Measurements from ENCODE around the gene NEAT1. TPM values are rescaled to one million over a fixed set of nuclear protein-coding genes. Genes with fewer than 3 reads are reported as not detected.

Gene NEAT1
- total RNA-seq, 1 donor from 2014 or later, result 411 TPM

DNA sequence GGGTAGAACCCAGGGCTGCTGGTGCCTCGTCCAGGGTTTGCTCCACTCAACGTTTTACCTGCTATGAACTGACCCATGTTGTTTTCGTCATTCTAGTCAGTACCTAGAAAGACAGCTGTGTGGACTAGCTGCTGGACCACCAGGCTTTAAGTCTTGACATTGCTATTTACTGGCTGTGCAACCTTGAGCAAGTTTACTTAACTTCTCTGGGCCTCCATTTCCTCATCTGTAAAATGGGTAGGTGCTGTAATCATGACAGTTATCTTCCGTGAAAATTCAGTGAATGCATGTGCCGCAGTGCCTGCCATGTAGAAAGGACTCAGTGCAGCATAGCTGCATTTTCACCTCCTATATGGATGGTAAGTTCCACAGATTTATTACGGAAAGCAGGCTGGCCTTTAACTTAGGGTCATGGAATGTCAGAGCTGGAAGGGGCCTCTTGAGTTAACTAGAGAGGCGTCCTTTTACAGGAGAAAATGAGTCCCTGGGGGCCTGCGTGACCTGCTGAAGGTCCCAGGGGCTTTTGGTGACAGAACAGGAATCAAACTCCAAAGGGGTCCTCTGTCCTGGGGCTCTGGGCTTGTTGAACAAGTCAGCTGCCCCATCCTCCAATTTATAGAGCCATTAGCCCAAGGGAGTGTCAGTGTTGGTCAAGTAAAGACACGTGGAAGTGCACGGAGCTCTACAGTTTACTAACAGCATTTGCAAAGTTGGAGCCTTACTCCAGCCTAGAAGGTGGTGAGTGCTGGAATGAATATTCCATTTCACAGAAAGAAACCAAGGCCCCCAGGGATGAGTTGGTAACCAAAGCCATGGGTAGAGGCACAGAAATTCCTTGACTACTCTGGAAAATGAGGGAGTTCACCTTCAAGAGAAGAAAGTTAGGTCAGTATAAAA, 64.2 kb downstream of the NEAT1 start:
- Mint-ChIP-seq H3K9me3 (no peaks in the 10 kb centered on the region), H3K27ac (peak overlapping the region; percentile 84), H3K27me3 (no peaks in the 10 kb centered on the region), H3K4me1 (peaks cover 31% of the 10 kb centered on the region), H3K36me3 (ENCODE audit: low read depth) (no peaks in the 10 kb centered on the region), H3K4me3 (no peak overlapping the region)
- DNase-seq, result no peak
- intact Hi-C loops (cut with micrococcal nuclease), result no loop called here

DNA sequence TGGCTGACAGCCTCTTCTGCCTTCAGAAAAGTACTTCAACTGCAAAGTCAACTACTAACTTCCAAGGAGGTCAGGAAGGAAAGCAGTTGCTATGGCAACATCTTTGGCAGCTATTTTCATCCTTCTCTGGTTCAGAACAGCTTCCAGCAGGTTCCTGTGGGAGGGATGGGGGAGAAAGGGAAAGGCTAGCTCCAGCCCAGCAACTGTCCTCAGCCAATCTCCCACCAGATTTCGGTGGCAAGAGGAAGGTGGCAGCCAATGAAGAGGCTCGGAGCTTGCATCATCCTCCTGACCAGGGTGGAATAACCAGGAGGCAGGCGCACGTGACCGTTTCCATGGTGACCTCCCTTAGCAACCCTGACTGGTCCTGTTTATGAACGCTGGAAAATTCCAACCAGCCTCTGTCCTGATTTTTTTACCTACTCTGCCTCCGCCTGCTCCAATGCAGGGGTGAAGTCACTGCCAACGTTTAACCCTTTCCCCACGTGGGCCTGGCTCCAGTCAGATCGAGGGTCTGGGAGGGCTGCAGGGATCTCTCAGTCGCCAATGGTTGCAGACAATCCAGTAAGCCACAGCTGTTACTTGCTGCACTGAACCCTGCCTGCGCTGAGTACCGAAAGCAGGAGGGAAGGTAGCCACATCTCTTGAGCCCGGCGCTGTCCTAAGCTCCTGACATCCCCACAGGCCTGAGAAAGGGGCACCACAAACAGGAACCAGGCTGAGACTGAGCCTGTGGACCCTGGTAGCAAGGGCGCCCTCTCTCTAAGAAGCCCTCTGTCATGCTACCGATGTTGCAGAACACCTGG, 65.1 kb downstream of the NEAT1 start:
- H3K4me3 Mint-ChIP-seq, result no peak overlapping the region
- H3K36me3 Mint-ChIP-seq (ENCODE audit: low read depth), result no peaks in the 10 kb centered on the region
- peak overlapping the region; percentile 84 for H3K27ac Mint-ChIP-seq
- intact Hi-C loops (cut with micrococcal nuclease), result no loop called here
- H3K27me3 Mint-ChIP-seq, result no peaks in the 10 kb centered on the region
- H3K4me1 Mint-ChIP-seq, result peaks cover 37% of the 10 kb centered on the region
- no peaks in the 10 kb centered on the region for H3K9me3 Mint-ChIP-seq
- DNase-seq, result peak; percentile 82

DNA sequence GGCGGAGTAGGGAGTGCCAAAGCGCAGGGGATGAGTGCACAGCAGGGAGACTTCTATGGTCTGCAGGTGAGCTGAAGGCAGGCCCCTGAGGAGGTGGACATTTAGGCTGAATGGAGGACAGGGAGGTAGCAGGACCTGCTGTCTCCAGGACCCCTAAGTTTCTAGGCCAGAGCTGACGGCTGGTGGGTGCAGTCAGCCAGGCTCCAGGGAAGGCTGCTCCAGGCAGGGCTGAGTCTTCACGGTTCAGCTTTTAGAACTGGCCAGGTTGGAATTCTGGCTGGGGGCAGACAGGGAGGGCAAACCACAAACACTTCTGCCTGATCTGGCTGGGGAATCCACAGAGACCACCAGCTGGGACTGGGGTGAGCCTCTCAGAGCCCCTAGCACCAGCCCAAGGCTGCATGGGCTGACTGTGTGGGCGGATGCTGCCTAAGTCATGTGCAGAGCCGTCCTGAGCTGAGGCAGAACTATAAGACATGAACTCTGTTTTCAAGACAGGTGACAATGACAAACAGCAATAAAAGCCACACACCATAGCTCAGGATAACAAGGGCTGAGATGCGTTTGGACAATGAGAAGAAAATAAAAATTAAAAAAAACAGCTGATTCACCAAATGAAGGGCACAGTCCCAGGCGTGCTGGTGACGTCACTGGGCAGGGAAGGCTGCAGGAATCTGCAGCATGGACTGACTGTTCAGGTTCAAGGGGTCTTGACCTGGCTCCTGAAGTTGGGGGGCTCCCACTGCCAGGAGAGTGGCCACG, 65.9 kb downstream of the NEAT1 start:
- intact Hi-C loops (cut with micrococcal nuclease), result no loop called here
- H3K4me3 Mint-ChIP-seq, result peak overlapping the region; percentile 14
- peaks cover 45% of the 10 kb centered on the region for H3K4me1 Mint-ChIP-seq
- H3K27me3 Mint-ChIP-seq, result no peaks in the 10 kb centered on the region
- DNase-seq, result peak; percentile 68
- peak overlapping the region; percentile 84 for H3K27ac Mint-ChIP-seq
- no peaks in the 10 kb centered on the region for H3K9me3 Mint-ChIP-seq
- H3K36me3 Mint-ChIP-seq (ENCODE audit: low read depth), result no peaks in the 10 kb centered on the region

DNA sequence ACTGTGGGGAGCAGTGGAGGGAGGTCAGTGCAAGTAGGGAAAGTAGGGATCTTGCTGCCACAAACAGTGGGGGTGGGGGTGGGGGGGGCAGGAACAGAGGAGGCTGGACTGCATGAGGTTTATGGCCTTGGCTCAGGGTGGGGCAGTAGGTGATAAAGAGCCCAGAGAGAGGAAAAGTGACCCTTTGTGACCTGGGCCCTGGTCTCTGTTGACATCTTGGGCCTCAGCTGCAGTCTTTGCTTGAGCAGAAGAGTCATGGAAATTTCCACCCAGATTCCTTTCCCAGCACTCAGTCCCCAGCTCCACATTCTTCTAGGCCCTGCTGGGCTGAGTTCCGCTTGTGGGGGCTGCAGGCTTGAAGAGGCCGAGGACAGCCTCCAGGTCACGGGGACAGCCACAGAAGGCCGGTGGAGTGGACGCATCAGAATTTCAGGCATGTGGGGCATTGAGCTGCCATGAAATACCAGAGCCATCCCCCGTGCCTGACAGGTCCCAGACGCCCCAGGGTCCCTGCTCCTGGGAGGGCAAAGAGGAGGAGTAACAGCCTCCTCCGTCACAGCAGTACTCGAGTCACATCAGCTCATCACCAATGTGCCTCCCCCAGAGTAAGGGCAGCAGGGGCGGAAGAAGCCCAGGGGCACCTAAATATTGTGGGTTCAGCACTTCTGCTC, 66.6 kb downstream of the NEAT1 start:
- no peaks in the 10 kb centered on the region for H3K27me3 Mint-ChIP-seq
- H3K4me1 Mint-ChIP-seq, result peaks cover 52% of the 10 kb centered on the region
- no peak for DNase-seq
- intact Hi-C loops (cut with micrococcal nuclease), result no loop called here
- H3K9me3 Mint-ChIP-seq, result no peaks in the 10 kb centered on the region
- H3K27ac Mint-ChIP-seq, result no peak overlapping the region
- H3K4me3 Mint-ChIP-seq, result no peak overlapping the region
- no peaks in the 10 kb centered on the region for H3K36me3 Mint-ChIP-seq (ENCODE audit: low read depth)

DNA sequence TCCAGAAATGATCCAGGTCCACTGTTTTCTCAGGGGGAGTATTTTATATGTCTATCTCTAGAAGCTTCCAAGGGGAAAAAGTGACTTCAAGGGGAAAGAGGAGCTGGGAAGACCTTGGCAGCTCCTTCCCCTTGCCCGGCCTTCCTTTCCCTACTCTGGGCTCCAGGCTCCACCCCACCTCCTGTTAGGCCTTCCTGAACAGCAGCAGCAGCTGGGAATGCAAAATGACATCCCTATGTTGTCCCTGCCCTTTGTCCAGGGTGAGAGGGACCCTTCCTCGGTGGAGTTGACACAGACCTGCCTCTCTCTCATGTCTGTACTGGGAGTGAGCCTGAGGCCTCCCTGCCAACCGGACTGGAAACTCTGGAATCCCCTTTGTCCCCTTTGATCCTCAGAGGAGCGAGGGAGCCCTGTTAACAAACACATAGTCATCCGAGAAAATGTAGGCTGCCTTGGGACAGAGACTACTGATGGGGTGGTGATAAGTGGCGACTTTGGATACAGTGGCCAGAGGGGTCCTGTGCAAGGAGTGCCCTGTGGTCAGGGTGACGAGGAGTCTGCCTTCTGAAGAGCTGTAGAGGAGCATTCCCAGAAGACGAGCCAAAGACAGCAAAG, 67.2 kb downstream of the NEAT1 start:
- Mint-ChIP-seq H3K27me3 (no peaks in the 10 kb centered on the region), H3K4me1 (peaks cover 58% of the 10 kb centered on the region), H3K36me3 (ENCODE audit: low read depth) (peaks cover 3% of the 10 kb centered on the region), H3K9me3 (no peaks in the 10 kb centered on the region), H3K27ac (no peak overlapping the region), H3K4me3 (no peak overlapping the region)
- no peak for DNase-seq
- intact Hi-C loops (cut with micrococcal nuclease), result no loop called here

DNA sequence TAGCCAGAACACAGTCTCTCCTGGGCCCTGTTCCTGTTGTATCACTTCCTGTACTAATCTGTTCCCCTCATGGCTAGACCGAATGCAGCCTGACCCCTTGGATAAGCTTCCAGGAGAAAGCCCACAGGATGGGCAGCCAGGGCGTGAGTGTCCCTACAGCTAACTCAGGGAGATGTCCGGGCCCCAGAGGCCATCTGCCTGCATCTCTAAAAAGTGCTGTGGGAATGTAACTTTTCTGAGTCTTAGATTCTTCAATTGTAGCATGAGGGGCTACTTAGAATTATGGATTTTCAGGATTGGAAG, 68.5 kb downstream of the NEAT1 start:
- Mint-ChIP-seq H3K9me3 (no peaks in the 10 kb centered on the region), H3K36me3 (ENCODE audit: low read depth) (peaks cover 3% of the 10 kb centered on the region), H3K4me3 (no peak overlapping the region), H3K27ac (no peak overlapping the region), H3K4me1 (peaks cover 59% of the 10 kb centered on the region), H3K27me3 (no peaks in the 10 kb centered on the region)
- DNase-seq, result no peak
- intact Hi-C loops (cut with micrococcal nuclease), result no loop called here

DNA sequence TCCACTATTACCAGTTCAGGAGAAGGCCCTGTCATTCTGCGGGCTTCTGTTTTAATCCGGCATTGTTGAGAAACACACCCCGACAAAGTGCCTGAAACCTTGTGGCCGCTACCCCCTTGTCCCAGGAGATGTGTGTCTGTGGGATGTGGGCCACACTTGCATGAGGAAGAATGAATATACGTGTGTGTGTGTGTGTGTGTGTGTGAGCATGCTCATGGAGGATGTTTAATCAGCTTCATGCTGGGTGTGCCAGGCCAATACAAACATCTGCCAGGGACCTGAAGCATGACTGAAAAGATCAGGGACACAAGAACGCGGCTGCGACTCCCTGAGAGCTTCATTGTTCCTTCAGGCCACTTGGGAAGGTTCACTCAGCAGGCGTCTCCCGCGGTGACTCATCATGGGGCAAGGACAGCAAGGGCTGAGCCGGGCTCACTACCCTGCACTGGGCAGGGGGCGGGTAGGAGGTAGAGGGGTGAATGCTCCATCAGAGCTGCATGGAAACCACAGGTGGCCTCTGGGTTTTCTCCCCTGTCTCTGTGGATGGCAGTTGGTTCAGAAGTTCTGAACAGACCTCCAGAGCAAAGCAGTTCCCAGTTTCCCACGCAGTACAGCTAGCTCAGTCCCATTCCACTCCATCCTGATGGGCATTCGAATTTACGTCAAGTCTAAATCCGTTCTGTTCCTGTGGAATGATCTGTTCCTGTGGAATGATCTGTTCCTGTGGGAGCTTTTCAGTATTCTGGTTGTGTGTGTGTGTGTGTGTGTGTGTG, 69.2 kb downstream of the NEAT1 start:
- H3K36me3 Mint-ChIP-seq (ENCODE audit: low read depth), result peaks cover 3% of the 10 kb centered on the region
- H3K27ac Mint-ChIP-seq, result peak overlapping the region; percentile 99
- H3K4me3 Mint-ChIP-seq, result no peak overlapping the region
- no peaks in the 10 kb centered on the region for H3K9me3 Mint-ChIP-seq
- H3K27me3 Mint-ChIP-seq, result no peaks in the 10 kb centered on the region
- intact Hi-C loops (cut with micrococcal nuclease), result no loop called here
- DNase-seq, result peak; percentile 61
- H3K4me1 Mint-ChIP-seq, result peaks cover 65% of the 10 kb centered on the region

DNA sequence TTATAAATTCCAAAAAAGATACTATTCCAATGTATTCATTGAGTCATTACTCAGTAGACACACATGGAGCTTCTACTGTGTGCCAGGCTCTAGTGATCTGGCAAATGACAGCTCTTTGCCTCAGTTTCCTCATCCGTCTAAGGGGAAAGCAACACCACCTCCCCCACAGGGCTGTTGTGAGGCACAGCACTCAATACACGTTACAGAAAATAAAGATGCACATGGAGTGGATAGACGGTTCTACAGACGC, 69.7 kb downstream of the NEAT1 start:
- Mint-ChIP-seq H3K4me3 (peak overlapping the region; percentile 78), H3K9me3 (no peaks in the 10 kb centered on the region), H3K27ac (peak overlapping the region; percentile 99), H3K4me1 (peaks cover 66% of the 10 kb centered on the region), H3K27me3 (no peaks in the 10 kb centered on the region), H3K36me3 (ENCODE audit: low read depth) (peaks cover 3% of the 10 kb centered on the region)
- intact Hi-C loops (cut with micrococcal nuclease), result no loop called here
- no peak for DNase-seq

DNA sequence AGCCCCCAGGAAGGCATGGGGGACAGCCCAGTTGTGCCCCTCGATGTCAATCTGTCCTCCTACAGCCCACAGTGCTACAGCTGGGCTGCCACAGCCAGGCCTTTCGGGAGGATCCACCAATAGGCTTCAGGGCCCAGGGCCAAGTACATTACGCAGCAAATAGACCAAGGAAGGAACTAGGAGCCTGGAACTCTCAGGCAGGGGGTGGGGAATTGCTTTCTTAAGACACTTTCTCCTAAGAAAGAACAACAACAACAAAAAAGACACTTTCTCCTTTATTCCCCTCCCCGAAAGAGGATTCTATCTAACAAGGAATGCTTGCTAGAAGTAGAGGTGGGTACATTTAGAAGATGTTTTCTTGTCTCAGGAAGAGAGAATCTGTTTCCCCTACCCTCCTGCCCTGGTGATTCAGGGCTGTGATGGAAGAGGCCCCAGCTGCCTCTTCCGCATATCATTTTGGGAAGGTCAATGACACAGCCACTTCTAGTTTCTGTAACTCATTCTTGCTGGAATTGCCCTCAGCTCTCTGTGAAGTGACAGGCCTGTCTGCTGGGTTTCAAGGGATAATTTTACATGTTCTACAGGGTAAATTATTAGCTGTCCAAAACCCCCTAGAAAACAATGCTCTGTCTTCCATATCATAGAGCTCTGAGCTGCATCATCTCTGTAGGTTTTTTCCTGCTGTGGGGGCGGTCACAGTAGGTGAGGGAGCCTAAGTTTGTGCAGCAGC, 70.2 kb downstream of the NEAT1 start:
- H3K9me3 Mint-ChIP-seq, result no peaks in the 10 kb centered on the region
- peaks cover 3% of the 10 kb centered on the region for H3K36me3 Mint-ChIP-seq (ENCODE audit: low read depth)
- peak overlapping the region; percentile 78 for H3K4me3 Mint-ChIP-seq
- H3K4me1 Mint-ChIP-seq, result peaks cover 61% of the 10 kb centered on the region
- intact Hi-C loops (cut with micrococcal nuclease), result loop anchor here (1.0 kb wide), 1 partner anchor 16 kb away; no protein-coding TSS in a partner anchor
- H3K27me3 Mint-ChIP-seq, result no peaks in the 10 kb centered on the region
- peak; percentile 72 for DNase-seq
- H3K27ac Mint-ChIP-seq, result peak overlapping the region; percentile 99

DNA sequence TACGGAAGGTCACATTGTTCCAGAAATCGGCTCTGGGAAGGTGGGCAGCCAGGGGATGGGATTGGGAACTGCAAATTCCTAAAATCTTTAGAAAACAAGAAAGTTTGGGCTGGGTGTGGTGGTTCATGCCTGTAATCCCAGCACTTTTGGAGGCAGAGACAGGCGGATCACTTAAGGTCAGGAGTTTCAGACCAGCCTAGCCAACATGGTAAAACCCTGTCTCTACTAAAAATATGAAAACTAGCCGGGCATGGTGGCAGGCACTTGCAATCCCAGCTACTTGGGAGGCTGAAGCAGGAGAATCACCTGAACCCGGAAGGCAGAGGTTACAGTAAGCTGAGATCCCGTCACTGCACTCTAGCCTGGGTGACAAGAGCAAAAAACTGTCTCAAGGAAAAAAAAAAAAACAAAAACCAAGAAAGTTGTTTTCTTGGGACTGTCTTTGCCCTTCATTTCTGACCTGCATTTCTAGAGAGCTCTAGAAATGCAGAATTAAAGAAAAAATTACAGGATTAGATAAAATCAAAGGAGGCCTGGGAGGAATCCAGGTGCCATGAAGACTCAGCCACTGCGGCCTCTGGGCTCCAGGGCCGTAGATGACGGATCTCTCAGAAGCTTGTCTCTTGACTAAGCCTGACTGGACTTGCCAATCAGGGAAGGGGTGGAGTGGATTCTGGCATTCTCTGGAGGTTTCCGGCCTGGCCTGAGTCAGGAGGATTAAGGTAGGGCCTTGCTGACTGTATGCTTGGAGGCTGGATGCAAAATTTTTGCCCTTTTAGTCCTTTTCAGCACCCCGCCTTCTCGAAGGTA, 71.0 kb downstream of the NEAT1 start:
- DNase-seq, result peak; percentile 66
- intact Hi-C loops (cut with micrococcal nuclease), result loop anchor here (1.0 kb wide), 1 partner anchor 16 kb away; no protein-coding TSS in a partner anchor
- peaks cover 53% of the 10 kb centered on the region for H3K4me1 Mint-ChIP-seq
- H3K27me3 Mint-ChIP-seq, result no peaks in the 10 kb centered on the region
- no peaks in the 10 kb centered on the region for H3K9me3 Mint-ChIP-seq
- peak overlapping the region; percentile 78 for H3K4me3 Mint-ChIP-seq
- H3K36me3 Mint-ChIP-seq (ENCODE audit: low read depth), result peaks cover 3% of the 10 kb centered on the region
- H3K27ac Mint-ChIP-seq, result peak overlapping the region; percentile 99

Measured in activated CD4-positive, alpha-beta T cell treated with anti-CD3 and anti-CD28 coated beads, Interleukin-2, amount 10 ng/mL, durations not matched to agents 24 days and 14 days (primary cell).